ENCODE measurements around the gene SRRD.
A peak's percentile ranks its signal among the peaks of the same experiment; 100 is the strongest.

Gene SRRD

GRCh38 chr22:26477341-26477731 is 6.3 kb upstream of the SRRD start:
- H3K4me3 ChIP-seq (ENCODE audit: low read depth, low read length): no peak overlapping the region
- no peak for DNase-seq (ENCODE audit: low read depth)
- TF ChIP-seq, protein P1, sequence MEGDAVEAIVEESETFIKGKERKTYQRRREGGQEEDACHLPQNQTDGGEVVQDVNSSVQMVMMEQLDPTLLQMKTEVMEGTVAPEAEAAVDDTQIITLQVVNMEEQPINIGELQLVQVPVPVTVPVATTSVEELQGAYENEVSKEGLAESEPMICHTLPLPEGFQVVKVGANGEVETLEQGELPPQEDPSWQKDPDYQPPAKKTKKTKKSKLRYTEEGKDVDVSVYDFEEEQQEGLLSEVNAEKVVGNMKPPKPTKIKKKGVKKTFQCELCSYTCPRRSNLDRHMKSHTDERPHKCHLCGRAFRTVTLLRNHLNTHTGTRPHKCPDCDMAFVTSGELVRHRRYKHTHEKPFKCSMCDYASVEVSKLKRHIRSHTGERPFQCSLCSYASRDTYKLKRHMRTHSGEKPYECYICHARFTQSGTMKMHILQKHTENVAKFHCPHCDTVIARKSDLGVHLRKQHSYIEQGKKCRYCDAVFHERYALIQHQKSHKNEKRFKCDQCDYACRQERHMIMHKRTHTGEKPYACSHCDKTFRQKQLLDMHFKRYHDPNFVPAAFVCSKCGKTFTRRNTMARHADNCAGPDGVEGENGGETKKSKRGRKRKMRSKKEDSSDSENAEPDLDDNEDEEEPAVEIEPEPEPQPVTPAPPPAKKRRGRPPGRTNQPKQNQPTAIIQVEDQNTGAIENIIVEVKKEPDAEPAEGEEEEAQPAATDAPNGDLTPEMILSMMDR (IDR thresholded peaks at IDR 0.05; ENCODE audit: insufficient read depth, low read depth, low read length, missing control alignments): no peak

DNA sequence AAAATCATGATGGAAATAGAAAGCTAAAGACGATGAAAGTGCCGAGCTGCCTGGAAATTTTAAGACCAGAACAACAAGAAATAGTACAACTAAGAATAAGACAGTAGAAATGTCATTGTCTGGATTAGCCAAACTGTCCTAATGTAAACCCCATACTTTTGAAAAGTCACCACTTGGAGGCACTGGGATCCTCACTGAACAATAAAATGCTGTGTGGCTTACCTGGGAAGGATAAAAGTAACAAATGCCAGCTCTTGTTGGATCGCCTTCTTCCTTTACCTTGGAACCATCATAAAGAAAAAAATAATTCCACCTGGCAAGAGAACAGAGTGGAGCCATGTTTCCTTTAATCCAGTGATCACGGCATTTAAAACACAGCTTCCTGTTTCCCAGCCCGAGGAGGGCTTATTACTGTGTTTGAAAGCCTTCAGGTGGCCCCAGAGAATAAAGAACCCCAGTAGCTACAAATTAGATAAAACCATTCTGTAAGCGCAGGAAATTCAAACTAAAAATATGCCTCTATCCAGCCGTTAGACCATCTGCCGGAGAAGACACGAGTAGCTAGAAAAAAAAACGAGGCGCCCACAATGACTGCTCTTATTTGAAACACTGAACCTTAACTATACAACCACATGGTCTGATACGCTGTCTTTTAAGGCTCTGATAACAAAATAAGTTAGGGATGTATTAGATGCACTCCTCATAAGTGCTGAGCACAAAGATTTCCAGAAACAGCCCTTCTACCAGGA is 4.5 kb upstream of the SRRD start:
- TF ChIP-seq, protein P1 (IDR thresholded peaks at IDR 0.05; ENCODE audit: insufficient read depth, low read depth, low read length, missing control alignments): no peak
- peak overlapping the region; percentile 66 for H3K4me3 ChIP-seq (ENCODE audit: low read depth, low read length)
- peak; percentile 30 for DNase-seq (ENCODE audit: low read depth)

- peak overlapping the region; percentile 66 for H3K4me3 ChIP-seq (ENCODE audit: low read depth, low read length)
- peak; percentile 38 for DNase-seq (ENCODE audit: low read depth)
- TF ChIP-seq, protein P1 (IDR thresholded peaks at IDR 0.05; ENCODE audit: insufficient read depth, low read depth, low read length, missing control alignments): no peak
Observed at GRCh38 chr22:26479792-26480610, 3.7 kb upstream of the SRRD start.

DNA sequence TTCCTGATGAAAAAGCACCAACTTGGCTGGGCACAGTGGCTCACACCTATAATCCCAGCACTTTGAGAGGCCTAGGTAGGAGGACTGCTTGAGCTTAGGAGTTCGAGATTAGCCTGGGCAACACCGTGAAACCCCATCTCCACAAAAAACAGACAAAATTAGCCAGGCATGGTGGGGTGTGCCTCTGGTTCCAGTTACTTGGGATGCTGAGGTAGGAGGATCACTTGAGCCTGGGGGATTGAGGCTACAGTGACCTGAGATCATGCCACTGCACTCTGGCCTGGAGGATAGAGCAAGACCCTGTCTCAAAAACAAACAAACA is 3.1 kb upstream of the SRRD start:
- TF ChIP-seq, protein P1 (IDR thresholded peaks at IDR 0.05; ENCODE audit: insufficient read depth, low read depth, low read length, missing control alignments): no peak
- peak overlapping the region; percentile 66 for H3K4me3 ChIP-seq (ENCODE audit: low read depth, low read length)

GRCh38 chr22:26481112-26481693 is 2.5 kb upstream of the SRRD start:
- DNase-seq (ENCODE audit: low read depth): no peak
- TF ChIP-seq, protein P1 (IDR thresholded peaks at IDR 0.05; ENCODE audit: insufficient read depth, low read depth, low read length, missing control alignments): no peak
- H3K4me3 ChIP-seq (ENCODE audit: low read depth, low read length): peak overlapping the region; percentile 66

More for the DNA sequence above, 3.1 kb upstream of the SRRD start:
- DNase-seq (ENCODE audit: low read depth): no peak

GRCh38 chr22:26481694-26482093 is 2.0 kb upstream of the SRRD start:
- H3K4me3 ChIP-seq (ENCODE audit: low read depth, low read length): 0 out of 2 replicates have a peak overlapping the region, but pooled peaks have one; percentile 8
- DNase-seq (ENCODE audit: low read depth): peak; percentile 53

More at GRCh38 chr22:26481694-26482093, 2.0 kb upstream of the SRRD start:
- TF ChIP-seq, protein P1 (IDR thresholded peaks at IDR 0.05; ENCODE audit: insufficient read depth, low read depth, low read length, missing control alignments): no peak

Data from GM12865 (cell line).